PC-9 (cell line): Measurements from ENCODE around the gene SSR3. TPM values are rescaled to one million over a fixed set of nuclear protein-coding genes. Genes with fewer than 3 reads are reported as not detected.

ENCODE experiments used
- BruUV-seq: library from RNA; stranded (reverse); fragments of 400-500 nt; replicated peaks from 2 replicates; lab custom pipeline; 2021; lab: Mats Ljungman, UMichigan
- CTCF ChIA-PET: fragments of 300-600 bp; sonication (Branson Sonifier 250); formaldehyde crosslinking; loops from one replicate; lab custom pipeline; 2022; ENCODE audit warnings: antibody characterized with exemption; lab: Charles Lee
- POLR2A ChIA-PET: fragments of 300-600 bp; sonication (Branson Sonifier 250); formaldehyde crosslinking; loops from one replicate; lab custom pipeline; 2022; ENCODE audit warnings: antibody characterized with exemption; ENCODE audit not compliant: unreplicated experiment; lab: Charles Lee
- DNase-seq, 2 experiments: peaks; one replicate each; pipeline versions ENCODE4 v3.0.0 to v3.0.0-alpha.2; 2015 to 2022; ENCODE audit warnings: mixed read lengths in 1 of 2
- H2AFZ ChIP-seq: fragments of 200-600 bp; sonication (generic); 2 replicates; pipeline ENCODE4 v1.8.1; 2017; ENCODE audit warnings: antibody characterized with exemption
- H3F3A ChIP-seq: fragments of 200-600 bp; sonication (generic); 2 replicates; pipeline ENCODE4 v1.8.1; 2017; ENCODE audit warnings: antibody characterized with exemption, mild to moderate bottlenecking, low read depth; ENCODE audit not compliant: insufficient read depth
- H3K27ac ChIP-seq: fragments of 200-600 bp; sonication (generic); 2 replicates; pipeline ENCODE4 v1.6.1; 2016; ENCODE audit warnings: mixed run types
- H3K27me3 ChIP-seq: fragments of 200-600 bp; sonication (generic); 2 replicates; pipeline ENCODE4 v1.6.1; 2016; ENCODE audit warnings: low read depth, mixed run types; ENCODE audit not compliant: insufficient read depth
- H3K36me3 ChIP-seq: fragments of 200-600 bp; sonication (generic); 2 replicates; pipeline ENCODE4 v1.6.1; 2016; ENCODE audit warnings: low read depth, mixed run types
- H3K4me1 ChIP-seq: fragments of 200-600 bp; sonication (generic); replicated peaks from 2 replicates; pipeline ENCODE4 v1.6.1; 2016; ENCODE audit warnings: mixed run types; ENCODE audit not compliant: insufficient read depth
- H3K4me2 ChIP-seq: fragments of 200-600 bp; sonication (generic); 2 replicates; pipeline ENCODE4 v1.6.1; 2017; ENCODE audit warnings: mixed run types
- H3K4me3 ChIP-seq: fragments of 200-600 bp; sonication (generic); 2 replicates; pipeline ENCODE4 v1.6.1; 2016; ENCODE audit warnings: mixed run types
- H3K79me2 ChIP-seq: fragments of 200-600 bp; sonication (generic); 2 replicates; pipeline ENCODE4 v1.6.1; 2017; ENCODE audit warnings: low read depth, mixed run types
- H3K9me2 ChIP-seq: fragments of 200-600 bp; sonication (generic); 2 replicates; pipeline ENCODE4 v1.8.1; 2017; ENCODE audit warnings: mild to moderate bottlenecking; ENCODE audit not compliant: insufficient read depth
- H3K9me3 ChIP-seq: fragments of 200-600 bp; sonication (generic); 2 replicates; pipeline ENCODE4 v1.8.1; 2016; ENCODE audit warnings: low read depth; ENCODE audit not compliant: insufficient read depth
- H4K20me1 ChIP-seq: fragments of 200-600 bp; sonication (generic); 2 replicates; pipeline ENCODE4 v1.8.1; 2017; ENCODE audit not compliant: insufficient read depth
- EZH2 ChIP-seq: fragments of 200-600 bp; sonication (generic); IDR thresholded peaks from 2 replicates; pipeline ENCODE4 v1.8.0; 2017; ENCODE audit warnings: antibody characterized with exemption, low read depth
- intact Hi-C: fragments of 100-400 bp; cut with micrococcal nuclease; formaldehyde crosslinking; loops from one replicate; pipeline ENCODE4 v1.10.0; 2022; ENCODE audit not compliant: unreplicated experiment
- total RNA-seq: library from RNA; stranded (reverse); gene quantifications from 2 replicates; pipeline ENCODE4 v1.2.3, GENCODE V29; 2021
- TF ChIP-seq, protein P1 (sequence below): fragments of 200-600 bp; sonication (generic); conservative IDR thresholded peaks from 2 replicates; pipeline ENCODE4 v1.6.1; 2017; ENCODE audit warnings: mixed run types, antibody characterized with exemption, mild to moderate bottlenecking, moderate library complexity

The SSR3 gene
- total RNA-seq, 1 experiment from 2014 or later: 152 TPM

GRCh38 chr3:156603379-156604017 is 48.6 kb upstream of the SSR3 start:
- H3K36me3 ChIP-seq: no peaks in the 10 kb centered on the region
- ChIA-PET CTCF (interaction anchor here (0.7 kb wide), 1 partner anchor 32 kb away, joined by 4 read pairs; no protein-coding TSS in a partner anchor), POLR2A (interaction anchor here (0.6 to 0.7 kb wide), 2 partner anchors 72 to 95 kb away, joined by 3 to 5 read pairs; no protein-coding TSS in a partner anchor)
- no peak overlapping the region for H3K27ac ChIP-seq
- H3K4me2 ChIP-seq: no peak overlapping the region
- DNase-seq: no peak
- no peak overlapping the region for H2AFZ ChIP-seq
- H3K27me3 ChIP-seq: no peaks in the 10 kb centered on the region
- BruUV-seq: no TSS peak
- TF ChIP-seq, protein P1, sequence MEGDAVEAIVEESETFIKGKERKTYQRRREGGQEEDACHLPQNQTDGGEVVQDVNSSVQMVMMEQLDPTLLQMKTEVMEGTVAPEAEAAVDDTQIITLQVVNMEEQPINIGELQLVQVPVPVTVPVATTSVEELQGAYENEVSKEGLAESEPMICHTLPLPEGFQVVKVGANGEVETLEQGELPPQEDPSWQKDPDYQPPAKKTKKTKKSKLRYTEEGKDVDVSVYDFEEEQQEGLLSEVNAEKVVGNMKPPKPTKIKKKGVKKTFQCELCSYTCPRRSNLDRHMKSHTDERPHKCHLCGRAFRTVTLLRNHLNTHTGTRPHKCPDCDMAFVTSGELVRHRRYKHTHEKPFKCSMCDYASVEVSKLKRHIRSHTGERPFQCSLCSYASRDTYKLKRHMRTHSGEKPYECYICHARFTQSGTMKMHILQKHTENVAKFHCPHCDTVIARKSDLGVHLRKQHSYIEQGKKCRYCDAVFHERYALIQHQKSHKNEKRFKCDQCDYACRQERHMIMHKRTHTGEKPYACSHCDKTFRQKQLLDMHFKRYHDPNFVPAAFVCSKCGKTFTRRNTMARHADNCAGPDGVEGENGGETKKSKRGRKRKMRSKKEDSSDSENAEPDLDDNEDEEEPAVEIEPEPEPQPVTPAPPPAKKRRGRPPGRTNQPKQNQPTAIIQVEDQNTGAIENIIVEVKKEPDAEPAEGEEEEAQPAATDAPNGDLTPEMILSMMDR: no peak
- TF ChIP-seq EZH2: no peak
- no peaks in the 10 kb centered on the region for H3K79me2 ChIP-seq
- H3K4me1 ChIP-seq: peaks cover 44% of the 10 kb centered on the region
- H3K9me2 ChIP-seq: no peaks in the 10 kb centered on the region
- H4K20me1 ChIP-seq: no peaks in the 10 kb centered on the region
- peaks cover 11% of the 10 kb centered on the region for H3F3A ChIP-seq
- H3K9me3 ChIP-seq: no peaks in the 10 kb centered on the region
- intact Hi-C loops: loop anchor here (2.0 kb wide), 1 partner anchor 49 kb away; the partner anchor contains the start of gene SSR3
- H3K4me3 ChIP-seq: no peak overlapping the region

DNA sequence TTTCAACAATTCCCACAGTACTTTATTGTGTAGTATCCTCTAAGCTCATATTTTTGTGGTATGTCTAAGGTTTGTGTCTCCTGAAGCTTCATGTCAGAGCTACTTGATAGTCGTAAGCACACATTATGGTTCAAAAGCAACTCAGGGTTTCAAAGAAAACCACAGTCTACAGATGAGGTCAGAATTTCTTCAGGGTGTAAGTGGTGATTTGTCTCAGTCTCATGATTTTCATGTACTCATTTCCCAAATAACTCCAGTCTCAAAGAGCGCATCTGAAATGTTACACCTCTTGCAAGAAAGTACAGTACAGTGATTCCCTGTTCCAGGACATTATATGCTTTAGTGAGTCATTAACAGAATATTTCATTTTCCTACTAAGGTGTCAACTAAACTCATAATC is 47.5 kb upstream of the SSR3 start:
- Histone ChIP-seq H4K20me1 (no peaks in the 10 kb centered on the region), H3K27ac (no peak overlapping the region), H3F3A (peaks cover 11% of the 10 kb centered on the region), H3K9me3 (no peaks in the 10 kb centered on the region), H2AFZ (no peak overlapping the region), H3K79me2 (no peaks in the 10 kb centered on the region), H3K4me3 (no peak overlapping the region), H3K27me3 (no peaks in the 10 kb centered on the region), H3K9me2 (no peaks in the 10 kb centered on the region), H3K4me2 (no peak overlapping the region), H3K36me3 (no peaks in the 10 kb centered on the region), H3K4me1 (peaks cover 44% of the 10 kb centered on the region)
- no peak for DNase-seq
- POLR2A ChIA-PET: interaction anchor here (0.5 kb wide), 1 partner anchor 72 kb away, joined by 3 read pairs; the partner anchor contains the start of gene TIPARP
- BruUV-seq: no TSS peak
- intact Hi-C loops: no loop called here
- CTCF ChIA-PET: interaction anchor here (0.6 kb wide), 1 partner anchor 9 kb away, joined by 6 read pairs; no protein-coding TSS in a partner anchor
- TF ChIP-seq EZH2: no peak

DNA sequence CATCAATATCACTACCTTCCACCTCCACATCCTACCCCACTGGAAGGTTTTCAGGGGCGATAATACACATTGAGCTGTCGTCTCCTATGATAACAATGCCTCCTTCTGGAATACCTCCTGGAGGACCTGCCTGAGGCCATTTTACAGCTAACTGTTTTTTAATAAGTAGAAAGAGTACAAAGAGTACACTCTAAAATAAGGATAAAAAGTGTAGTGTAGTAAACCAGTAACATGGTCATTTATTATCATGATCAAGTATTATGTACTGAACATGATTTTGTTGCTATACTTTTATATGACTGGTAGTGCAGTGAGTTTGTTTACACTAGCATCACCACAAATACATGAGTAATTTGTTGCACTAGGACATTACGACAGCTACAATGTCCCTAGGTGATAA is 46.6 kb upstream of the SSR3 start:
- POLR2A ChIA-PET: interaction anchor here (0.6 to 0.7 kb wide), 3 partner anchors 38 to 487 kb away, joined by 4 read pairs; no protein-coding TSS in a partner anchor

More for the DNA sequence above, 46.6 kb upstream of the SSR3 start:
- H3K27me3 ChIP-seq: no peaks in the 10 kb centered on the region
- H3K4me1 ChIP-seq: peaks cover 38% of the 10 kb centered on the region
- intact Hi-C loops: no loop called here
- H3F3A ChIP-seq: peaks cover 6% of the 10 kb centered on the region
- no peaks in the 10 kb centered on the region for H3K9me2 ChIP-seq
- BruUV-seq: no TSS peak
- TF ChIP-seq EZH2: no peak
- TF ChIP-seq, protein P1: no peak
- H3K4me3 ChIP-seq: no peak overlapping the region
- no peaks in the 10 kb centered on the region for H4K20me1 ChIP-seq
- no peak overlapping the region for H3K27ac ChIP-seq
- CTCF ChIA-PET: no interaction called here
- no peaks in the 10 kb centered on the region for H3K36me3 ChIP-seq
- H3K9me3 ChIP-seq: no peaks in the 10 kb centered on the region
- no peak overlapping the region for H2AFZ ChIP-seq
- DNase-seq: peak in 1 of 2 experiments; percentile 50
- H3K4me2 ChIP-seq: no peak overlapping the region
- H3K79me2 ChIP-seq: no peaks in the 10 kb centered on the region
